ENCODE data around the gene ADGRG6.
"Not testable (repeated sequence)": the region's sequence is repeated elsewhere in the genome, so short reads cannot be mapped to it uniquely, and the experiment has no call there.

ADGRG6 gene

DNA sequence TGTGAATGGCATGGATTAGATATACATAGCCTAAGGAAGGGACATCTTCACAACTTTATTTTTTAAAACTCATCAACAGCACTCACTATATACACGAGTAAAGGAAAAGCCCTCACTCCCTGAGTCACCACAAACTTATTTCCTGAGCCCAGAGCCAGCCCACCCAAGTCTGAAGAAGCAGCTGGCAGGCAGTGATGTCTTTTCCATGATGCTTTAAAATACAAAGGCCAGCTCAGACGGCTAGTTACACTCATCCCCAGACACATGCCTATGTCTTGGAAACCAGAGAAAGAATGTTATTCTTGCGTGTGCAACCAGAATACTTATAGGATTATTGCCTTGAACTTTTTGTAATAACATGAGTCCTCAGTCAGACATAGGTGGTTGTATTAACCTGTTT lies 114.4 kb downstream of the ADGRG6 start:
- DNase-seq = no peak

DNA sequence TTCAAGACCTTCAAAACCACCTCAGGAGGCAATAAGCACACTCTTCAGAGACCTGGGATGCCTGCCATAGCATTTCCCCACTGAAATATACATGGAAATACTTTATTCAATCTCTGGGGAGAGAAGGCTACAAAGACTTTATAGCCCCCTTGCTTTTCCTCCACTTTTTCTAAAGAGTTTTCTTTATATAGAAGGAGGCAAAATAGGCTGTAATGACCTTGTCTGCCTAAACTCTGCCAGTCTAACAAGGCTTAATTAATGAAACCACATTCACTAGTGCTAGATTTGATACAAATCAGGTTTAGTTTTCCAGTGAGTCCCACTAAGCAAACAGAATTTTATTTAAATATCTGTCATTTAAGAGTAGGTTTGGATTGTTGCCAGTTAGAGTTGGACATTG lies 114.9 kb downstream of the ADGRG6 start:
- DNase-seq = no peak

DNA sequence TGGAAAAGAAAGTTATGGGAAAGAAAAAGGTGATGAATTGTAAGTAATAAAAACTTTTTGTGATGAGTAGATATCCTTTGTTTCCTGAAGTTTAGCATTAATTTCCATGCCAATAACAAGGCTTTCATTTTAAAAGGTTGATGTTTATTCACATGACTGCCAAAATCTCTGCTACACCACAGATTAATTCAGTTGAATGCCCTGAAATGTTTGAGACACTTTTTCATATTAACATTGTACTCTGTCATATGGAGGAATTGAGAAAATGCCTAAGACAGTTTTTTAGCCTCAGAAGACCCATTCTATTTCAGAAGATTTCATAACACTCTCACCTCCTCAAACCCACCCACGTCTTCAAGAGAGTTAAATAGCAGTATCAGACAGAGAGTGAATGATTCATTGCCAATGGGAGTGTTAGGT lies 115.5 kb downstream of the ADGRG6 start:
- DNase-seq = no peak

DNA sequence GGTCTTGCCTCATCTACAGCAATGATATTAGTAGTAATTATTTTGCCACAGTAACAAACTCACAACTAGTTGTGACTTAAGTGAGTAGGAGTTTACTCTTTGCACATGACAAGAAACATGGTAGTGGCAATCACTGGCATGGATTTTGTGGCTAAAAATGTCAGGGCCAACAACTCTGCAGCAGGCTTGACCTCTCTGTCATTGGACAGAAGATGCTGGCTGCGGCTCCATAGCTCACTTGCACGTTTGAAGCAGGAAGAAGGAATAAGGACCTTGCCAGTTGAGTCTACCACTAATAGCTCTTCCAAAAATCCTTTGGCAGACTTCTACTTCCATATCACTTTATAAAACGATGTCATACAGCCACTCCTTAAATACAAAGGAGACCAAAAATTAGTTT lies 117.3 kb downstream of the ADGRG6 start:
- DNase-seq = no peak

DNA sequence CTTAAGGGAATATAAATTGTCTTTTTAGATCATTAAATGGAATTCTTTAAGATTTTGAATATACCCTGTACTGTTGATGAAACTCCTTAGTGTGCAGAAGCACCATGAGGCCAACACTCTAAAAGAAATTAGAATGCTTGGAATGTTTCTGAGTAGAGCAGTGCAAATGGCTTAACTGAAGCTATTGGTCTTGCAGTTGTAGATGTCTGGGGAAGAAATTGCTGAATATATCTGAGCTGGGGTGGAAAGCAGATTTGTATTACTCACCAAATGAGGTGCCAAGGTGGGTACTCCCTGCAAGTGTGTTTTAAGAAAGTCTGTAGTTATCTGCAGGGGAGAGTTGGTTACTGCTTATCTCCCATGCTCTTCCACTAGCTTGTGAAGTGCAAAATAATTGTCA lies 119.0 kb downstream of the ADGRG6 start:
- DNase-seq = no peak

DNA sequence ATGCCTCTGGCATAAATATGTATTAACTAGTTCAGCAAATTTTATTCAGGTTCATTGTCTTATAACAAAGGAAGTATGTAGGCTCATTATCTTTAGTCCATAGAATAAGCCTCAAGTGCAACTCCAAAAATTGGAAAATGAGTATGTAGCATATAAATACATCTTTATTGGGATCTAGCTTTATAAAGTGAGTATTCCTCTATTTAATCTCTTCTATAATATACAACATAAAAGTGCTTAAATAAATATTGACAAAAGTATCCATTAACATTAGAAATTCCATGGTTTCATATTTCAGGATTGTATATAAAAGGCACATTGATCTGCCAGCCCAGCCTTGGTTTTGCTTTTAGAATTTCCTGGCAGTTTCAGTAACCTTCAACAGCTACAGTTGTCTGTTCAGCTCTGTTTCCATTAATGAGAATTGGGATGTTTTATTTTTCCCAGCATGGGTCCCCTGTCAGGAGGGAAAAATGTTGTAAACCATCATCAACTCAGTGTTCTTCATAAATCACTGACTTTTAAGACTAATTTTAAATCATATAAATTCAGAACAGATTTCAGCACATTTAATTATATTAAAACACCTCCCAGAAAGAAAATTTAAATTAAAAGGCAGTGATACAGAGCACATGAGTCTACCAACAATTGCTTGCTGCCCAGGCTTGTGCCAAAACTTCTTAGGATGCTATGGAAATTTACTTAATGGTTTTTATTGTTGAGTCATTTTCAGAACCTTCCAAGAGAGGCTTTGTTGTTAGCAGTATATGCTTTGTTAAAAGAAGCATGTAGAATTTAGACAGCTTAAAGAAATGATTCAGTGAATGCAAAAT lies 119.7 kb downstream of the ADGRG6 start:
- no peak for DNase-seq

DNA sequence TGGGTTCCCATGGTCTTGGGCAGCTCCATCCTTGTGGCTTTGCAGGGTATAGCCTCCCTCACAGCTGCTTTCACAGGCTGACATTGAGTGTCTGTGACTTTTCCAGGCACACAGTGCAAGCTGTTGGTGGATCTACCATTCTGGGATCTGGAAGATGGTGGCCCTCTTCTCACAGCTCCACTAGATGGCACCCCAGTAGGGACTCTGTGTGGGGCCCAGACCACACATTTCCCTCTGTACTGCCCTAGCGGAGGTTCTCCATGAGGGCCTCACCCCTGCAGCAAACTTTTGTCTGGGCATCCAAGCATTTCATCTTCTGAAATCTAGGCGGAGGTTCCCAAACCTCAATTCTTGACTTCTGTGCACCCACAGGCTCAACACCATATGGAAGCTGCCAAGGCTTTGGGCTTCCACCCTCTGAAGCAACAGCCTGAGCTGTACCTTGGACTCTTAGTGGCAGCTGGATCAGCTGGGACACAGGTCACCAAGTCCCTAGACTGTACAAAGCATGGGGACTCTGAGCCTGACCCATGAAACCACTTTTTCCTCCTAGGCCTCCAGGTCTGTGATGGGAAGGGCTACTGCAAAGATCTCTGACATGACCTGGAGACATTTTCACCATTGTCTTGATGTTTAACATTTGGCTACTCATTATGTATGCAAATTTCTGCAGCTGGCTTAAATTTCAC lies 124.8 kb downstream of the ADGRG6 start:
- DNase-seq = not testable (repeated sequence)

DNA sequence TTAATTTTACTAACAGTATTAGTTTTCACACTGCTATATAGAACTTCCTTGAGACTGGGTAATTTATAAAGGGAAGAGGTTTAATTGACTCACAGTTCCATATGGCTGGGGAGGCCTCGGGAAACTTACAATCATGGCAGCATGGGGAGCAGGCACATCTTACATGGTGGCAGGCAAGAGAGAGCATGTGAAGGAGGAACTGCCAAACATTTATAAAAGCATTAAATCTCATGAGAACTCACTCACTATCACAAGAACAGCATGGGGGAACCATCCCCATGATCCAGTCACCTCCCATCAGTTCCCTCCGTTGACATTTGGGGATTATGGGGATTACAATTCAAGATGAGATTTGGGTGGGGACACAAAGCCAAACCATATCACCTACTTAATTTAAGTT lies 126.7 kb downstream of the ADGRG6 start:
- not testable (repeated sequence) for DNase-seq

DNA sequence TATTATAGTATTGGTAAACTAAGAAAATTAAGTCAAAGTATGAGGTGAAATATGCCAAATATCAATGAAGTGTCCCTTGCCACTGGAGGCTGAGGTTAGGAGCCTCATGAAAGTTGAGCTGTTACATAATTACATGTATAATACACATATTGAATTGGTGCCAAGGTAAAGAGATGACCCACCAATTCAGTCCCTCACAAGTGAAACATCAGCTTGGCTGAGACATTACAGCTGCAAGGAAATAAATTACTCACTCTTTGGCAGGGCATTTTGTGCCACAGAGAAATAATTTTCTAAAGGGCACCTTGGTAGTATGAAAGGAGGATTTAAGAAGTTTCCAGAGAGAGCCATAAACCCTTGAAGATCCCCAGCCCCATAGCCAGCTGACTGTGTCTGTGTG lies 127.4 kb downstream of the ADGRG6 start:
- no peak for DNase-seq

DNA sequence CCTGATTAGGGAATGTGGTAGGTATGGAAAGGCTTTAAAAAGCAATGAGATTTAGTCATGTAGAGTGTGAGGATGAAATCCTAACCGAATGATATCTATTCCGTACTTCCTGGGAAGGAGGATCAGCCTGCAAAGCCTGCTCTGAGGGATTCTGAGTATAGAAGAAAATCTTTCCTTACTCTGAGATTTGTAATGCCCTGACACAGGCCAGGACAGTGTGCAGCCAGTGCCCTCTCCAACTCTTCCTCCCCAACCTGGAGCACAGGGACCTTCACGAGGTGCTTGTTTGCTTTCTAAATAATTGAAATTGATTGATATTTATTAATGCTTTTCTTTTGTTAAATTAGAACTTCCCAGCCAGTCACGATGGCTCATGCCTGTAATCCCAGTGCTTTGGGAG lies 131.6 kb downstream of the ADGRG6 start:
- no peak for DNase-seq

DNA sequence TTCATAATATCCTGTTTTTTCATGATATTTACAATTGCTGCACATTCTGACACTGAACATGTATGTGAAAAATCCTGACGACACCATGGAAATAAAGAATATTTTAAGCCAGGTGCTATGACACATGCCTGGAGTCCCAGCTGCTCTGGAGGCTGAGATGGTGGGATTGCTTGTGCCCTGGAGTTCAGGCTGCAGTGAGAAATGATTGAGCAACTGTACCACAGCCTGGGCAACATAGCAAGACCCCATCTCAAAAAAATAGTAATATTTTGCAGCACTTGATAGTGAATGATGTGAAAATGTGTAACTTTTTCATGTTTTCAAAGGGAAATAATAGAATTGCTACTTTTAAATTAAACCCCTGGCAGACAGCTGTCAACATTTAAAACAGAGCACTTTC lies 137.1 kb downstream of the ADGRG6 start:
- DNase-seq = no peak

DNA sequence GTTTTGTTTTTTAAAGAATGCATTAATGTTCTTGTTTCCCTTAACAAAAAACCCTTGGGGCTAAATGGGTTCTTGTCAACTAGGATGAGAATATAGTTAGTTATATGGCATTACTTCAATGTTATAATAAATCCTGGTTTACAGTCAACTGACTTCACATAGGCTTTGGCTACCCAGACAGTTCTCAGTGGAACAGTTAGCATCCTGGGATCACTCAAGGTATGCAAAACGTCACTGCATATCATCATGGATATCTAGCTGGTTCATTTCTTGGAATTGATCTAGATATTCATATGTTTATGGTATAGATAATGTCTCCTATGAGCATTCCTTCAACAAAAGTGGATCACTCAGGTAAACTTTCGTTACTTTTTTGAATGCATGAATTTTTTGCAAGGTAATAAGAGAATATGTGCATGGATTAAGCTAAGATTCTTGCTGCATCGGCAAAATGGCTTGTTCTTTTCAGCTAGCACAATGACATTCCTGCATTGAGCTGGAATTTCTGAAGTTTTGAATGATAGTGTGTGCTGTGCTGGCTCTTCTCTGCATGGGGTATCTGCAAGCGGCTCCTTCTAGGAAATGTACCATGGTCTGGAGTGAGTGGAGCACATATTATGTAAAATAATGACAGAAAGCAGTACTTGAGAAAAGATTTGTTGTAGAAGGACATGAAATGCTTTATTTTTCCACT lies 138.9 kb downstream of the ADGRG6 start:
- DNase-seq = no peak

DNA sequence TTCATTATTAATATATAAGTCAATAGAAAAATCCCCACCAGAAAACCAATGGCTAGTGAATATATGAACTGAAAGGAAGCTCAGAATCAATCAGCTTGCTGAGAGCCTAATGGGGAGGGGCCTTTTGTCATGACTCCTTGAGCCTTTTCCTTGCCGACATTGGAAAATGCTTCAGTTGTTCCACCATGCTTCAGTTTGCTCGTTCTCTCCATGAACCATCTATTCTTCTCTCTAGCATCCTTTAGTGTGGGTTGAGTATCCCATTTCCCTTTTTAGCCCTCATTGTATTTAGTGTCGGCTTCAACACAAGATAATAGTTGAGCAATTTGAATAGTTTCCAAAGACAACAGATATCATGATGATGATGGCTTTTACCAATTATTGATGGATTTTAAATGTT lies 139.9 kb downstream of the ADGRG6 start:
- no peak for DNase-seq

DNA sequence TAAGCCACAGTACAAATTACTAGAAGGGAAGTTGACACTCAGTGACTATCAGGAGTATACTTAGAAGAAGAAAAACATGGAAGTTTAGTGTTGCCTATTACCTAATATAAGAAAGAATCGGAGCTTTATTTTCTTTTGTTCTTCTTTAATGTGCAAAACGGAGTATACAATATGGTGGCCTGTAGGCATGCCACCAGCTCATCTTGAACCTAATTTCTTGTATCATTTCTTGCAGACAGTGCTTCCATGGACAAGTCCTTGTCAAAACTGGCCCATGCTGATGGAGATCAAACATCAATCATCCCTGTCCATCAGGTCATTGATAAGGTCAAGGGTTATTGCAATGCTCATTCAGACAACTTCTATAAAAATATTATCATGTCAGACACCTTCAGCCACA lies 141.3 kb downstream of the ADGRG6 start:
- DNase-seq = no peak

DNA sequence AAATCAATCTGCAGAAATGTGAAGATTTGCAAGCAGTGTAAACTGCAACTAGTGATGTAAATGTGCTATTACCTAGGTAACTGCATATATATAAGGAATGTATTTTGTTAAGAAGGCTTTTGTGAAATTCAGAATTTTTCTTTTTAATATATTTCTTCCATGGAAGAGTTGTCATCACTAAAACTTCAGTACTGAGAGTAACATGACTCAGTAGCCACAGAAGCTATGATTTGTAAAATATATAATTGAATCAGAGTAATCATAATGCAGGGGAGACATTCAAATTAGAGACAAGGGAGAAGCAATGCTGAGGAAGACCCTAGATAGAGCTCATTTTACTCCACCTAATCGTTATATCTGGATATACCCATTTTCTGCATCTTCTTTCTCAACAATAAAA lies 141.7 kb downstream of the ADGRG6 start:
- DNase-seq = no peak

DNA sequence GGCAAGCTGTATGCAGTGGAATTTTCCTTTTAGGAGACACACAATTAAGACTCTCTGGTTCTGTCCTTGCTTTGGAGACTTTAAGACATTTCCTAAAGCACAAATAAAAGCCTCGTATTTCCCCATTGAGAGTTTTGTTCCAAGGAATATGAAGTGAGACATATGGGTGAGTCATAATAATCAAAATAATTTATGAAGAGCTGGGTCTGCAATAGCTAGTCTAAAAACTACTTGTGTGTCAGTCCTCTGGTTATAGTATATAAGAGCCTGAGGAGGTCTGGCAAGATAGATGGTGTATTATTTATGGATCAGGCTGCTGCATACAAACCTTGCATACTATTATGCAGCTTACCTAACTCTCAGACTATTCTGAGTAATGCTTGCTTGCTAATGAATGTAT lies 142.6 kb downstream of the ADGRG6 start:
- no peak for DNase-seq

DNA sequence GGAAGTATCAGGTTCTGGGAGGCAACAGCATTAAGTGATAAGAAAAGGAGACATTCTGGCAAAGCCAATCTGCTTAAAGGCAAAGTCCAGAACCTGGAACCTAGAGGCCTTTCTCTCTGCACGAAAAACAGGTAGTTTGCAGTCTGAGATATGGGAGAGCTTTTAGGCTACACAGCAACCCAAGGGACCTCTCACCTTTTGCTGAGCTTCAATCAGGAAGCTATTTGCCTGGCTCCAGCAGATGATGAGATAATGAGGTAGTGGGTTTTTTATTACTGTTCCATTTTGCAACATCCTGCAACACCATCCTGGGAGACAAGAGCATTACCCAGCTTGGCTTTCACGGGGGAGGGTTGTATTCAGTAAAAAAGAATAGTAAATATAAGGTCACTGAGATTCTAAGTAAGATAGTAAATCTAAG lies 143.1 kb downstream of the ADGRG6 start:
- no peak for DNase-seq

DNA sequence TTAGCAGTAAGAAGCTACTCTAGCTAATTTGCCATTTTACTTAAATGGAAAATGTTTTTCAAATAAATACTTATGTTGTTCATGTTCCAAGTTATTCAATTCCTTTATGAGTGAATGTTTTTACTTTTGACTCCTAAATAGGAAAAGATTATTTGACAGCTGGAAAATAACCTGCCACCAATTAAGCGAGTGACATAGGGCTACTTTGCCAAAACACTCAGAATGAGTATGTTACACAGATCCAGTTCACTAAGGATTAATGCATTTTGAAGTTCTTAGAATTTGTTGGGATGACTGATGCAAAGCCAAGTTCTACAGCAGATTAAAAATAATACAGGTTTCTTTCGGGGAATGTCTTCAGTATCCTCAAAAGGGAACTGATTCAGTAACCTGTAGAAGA lies 144.4 kb downstream of the ADGRG6 start:
- DNase-seq = no peak

DNA sequence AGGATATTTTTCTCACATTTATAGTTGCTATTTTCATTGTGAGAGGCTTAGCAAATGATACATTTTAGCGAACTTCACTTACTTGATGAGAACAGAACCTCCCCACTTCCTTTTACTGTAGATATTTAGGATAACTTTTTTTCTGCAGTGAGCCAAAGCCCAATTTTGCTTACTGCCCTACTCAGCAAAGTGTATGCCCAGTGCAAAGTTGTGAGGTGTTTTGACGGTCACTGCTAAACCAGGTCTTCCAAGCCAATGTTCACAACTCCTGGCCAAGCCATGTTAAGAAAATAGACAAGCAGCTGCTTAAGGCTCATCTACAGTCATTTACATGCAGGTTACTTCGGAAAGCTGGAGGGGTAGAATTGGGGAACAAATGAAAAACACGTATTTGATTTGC lies 144.8 kb downstream of the ADGRG6 start:
- no peak for DNase-seq

DNA sequence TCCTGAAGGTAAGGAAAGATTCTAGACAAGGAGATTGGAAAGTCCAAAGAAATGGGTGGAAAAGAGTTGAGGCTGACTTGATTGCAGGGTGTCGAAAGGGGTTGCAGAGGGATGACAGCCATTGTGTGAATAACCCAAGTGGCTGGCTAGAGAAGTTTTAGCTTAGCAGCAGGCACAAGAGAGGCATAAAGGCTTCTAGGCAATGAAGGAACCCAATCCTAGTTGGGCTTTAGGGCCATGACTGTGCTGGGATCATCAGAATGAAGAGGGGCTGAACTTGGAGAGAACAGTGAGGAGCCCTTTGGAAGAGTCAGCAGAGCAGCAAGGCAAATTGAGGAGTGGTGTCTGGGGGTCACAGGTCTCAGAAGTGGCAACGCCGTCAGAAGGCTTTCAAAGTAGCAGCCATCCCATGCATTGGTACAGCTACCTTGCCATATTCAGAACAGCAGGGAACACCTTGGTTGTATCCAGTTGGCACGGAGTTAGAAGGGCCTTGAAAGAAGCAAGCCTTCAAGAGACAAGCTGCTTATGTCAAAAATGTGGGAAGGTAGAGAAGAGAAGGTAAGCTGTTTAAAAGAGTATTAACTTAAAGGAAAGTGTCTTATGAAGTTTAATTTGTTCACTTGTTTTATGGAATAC lies 146.4 kb downstream of the ADGRG6 start:
- no peak for DNase-seq

DNA sequence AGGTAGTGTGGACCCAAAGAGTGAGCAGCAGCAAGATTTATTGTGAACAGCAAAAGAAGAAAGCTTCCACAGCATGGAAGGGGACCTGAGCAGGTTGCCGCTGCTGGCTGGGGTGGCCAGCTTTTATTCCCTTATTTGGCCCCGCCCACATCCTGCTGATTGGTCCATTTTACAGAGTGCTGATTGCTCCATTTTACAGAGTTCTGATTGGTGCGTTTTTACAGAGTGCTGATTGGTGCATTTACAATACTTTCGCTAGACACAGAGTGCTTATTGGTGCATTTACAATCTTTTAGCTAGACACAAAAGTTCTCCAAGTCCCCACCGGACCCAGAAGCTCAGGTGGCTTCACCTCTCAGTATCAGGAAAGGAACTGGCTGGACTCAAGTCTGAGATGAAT lies 149.0 kb downstream of the ADGRG6 start:
- not testable (repeated sequence) for DNase-seq

DNA sequence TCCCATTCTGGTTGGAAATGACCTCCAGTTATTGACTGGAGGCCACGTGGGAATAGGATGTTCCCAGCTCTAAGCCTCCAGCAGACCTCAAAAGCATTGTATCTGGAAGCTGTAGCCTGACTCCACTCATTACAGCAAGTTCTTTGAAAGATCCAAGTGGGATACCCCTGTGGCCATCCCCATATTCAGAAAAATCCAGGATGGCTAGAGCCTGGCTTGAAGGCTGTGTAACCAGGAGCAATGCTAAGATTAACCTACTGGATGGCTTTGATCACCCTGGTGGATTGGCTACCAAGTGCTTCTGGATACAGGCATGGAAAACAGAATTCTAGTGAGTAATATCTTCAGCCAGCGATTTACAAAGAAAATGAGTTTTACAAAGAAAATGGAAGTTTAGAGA lies 151.2 kb downstream of the ADGRG6 start:
- DNase-seq = no peak

DNA sequence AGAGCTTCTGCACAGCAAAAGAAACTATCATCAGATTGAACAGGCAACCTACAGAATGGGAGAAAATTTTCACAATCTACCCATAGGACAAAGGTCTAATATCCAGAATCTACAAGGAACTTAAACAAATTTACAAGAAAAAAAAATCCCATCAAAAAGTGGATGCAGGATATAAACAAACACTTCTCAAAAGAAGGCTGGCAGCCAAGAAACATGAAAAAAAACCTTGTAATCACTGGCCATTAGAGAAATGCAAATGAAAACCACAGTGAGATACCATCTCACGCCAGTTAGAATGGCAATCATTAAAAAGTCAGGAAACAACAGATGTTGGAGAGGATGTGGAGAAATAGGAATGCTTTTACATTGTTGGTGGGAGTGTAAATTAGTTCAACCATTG lies 152.4 kb downstream of the ADGRG6 start:
- not testable (repeated sequence) for DNase-seq

Data from stimulated activated CD4-positive, alpha-beta T cell treated with anti-CD3 and anti-CD28 coated beads, Interleukin-4, amount 100 ng/mL, for 1 hour (primary cell).